Kidney epithelial cell (primary cell): Measurements from ENCODE around the gene DDX23. TPM values are rescaled to one million over a fixed set of nuclear protein-coding genes. Genes with fewer than 3 reads are reported as not detected.

Source experiments
- DNase-seq: peaks from one replicate; pipeline ENCODE4 v3.0.0-alpha.2; 2010; ENCODE audit warnings: low read depth
- H3K27me3 ChIP-seq: 2 replicates; pipeline ENCODE4 v1.6.0; 2011; ENCODE audit warnings: low read length; ENCODE audit not compliant: control insufficient read depth, insufficient read depth
- H3K36me3 ChIP-seq: 2 replicates; pipeline ENCODE4 v1.5.1; 2011; ENCODE audit warnings: low read length; ENCODE audit not compliant: control insufficient read depth, insufficient read depth
- H3K4me3 ChIP-seq: 2 replicates; pipeline ENCODE4 v1.5.1; 2011; ENCODE audit warnings: low read depth, mild to moderate bottlenecking, control low read depth, low read length
- CTCF ChIP-seq: IDR thresholded peaks from 2 replicates; pipeline ENCODE4 v1.5.1; 2011; ENCODE audit warnings: mild to moderate bottlenecking, moderate library complexity, low read length, control low read depth, inconsistent platforms; ENCODE audit not compliant: insufficient read depth, poor library complexity, severe bottlenecking
- total RNA-seq: library from RNA; depleted of rRNA; stranded (reverse); fragments of >200 nt; gene quantifications from 2 replicates; pipeline ENCODE4 v1.2.3, GENCODE V29; 2015

DDX23 gene
- total RNA-seq, 1 donor from 2014 or later, result 65.1 TPM

DNA sequence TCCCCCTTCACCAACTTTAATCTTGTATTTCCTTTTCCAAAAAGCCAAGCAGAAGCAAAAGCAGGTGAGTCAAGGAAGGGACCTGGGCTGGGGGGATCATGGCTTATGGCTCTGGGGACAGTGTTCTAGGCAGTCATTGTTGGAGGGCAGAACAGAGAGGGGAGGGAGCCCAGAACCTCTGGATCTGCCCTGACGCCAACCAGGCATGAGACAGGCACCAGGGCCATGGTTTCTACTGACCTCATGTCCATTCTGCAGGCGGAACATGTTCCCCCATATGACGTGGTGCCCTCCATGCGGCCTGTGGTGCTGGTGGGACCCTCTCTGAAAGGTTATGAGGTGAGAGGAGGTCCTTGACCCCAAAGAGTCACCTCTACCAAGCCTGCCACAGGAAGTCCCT lies 27.1 kb downstream of the DDX23 start:
- no peak for DNase-seq
- H3K4me3 ChIP-seq, result no peak overlapping the region
- H3K36me3 ChIP-seq, result peaks cover 1% of the 10 kb centered on the region
- no peaks in the 10 kb centered on the region for H3K27me3 ChIP-seq
- no peak for TF ChIP-seq CTCF

- peaks cover 1% of the 10 kb centered on the region for H3K36me3 ChIP-seq
- H3K4me3 ChIP-seq, result no peak overlapping the region
- no peak for DNase-seq
- TF ChIP-seq CTCF, result no peak
- no peaks in the 10 kb centered on the region for H3K27me3 ChIP-seq
Observed at GRCh38 chr12:48824112-48824511, 27.9 kb downstream of the DDX23 start.

DNA sequence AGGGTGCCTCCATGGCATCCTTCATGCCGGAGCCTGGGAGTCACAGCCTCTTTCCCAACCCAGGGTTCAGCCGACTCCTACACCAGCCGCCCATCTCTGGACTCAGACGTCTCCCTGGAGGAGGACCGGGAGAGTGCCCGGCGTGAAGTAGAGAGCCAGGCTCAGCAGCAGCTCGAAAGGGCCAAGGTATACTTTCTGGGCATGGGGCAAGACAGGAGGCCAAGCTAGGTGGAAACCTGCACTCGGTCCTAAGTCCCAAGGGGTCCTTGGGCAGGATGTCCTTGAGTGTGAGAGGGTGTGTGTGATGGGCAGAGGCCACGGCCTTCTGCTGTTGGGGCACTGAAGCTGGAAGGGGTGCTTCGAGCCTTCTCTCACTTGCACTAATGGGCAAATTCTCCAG lies 28.7 kb downstream of the DDX23 start:
- Histone ChIP-seq H3K27me3 (no peaks in the 10 kb centered on the region), H3K4me3 (no peak overlapping the region), H3K36me3 (peaks cover 1% of the 10 kb centered on the region)
- no peak for DNase-seq
- TF ChIP-seq CTCF, result no peak

DNA sequence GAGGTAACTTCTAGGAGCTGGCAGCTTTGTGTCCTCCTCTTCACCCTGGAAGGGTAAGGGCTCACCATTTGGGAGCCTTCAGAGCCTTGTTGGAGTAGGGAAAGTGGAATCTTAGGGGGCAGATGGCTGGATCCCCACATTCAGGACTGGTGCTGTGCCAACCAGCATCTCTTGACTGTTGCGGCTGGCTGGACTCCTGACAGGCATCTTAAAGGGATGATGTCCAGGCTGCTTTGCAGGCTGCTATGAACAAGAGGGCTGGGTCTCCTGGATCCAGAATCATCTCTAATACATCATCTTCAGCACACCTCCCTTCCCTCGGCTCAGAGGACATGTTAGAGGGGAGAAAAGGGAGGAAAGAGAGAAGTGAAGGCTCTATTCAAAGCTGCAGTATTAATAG lies 29.3 kb downstream of the DDX23 start:
- H3K27me3 ChIP-seq, result no peaks in the 10 kb centered on the region
- TF ChIP-seq CTCF, result no peak
- DNase-seq, result no peak
- H3K36me3 ChIP-seq, result peaks cover 1% of the 10 kb centered on the region
- H3K4me3 ChIP-seq, result no peak overlapping the region

- Histone ChIP-seq H3K4me3 (no peak overlapping the region), H3K36me3 (peaks cover 1% of the 10 kb centered on the region), H3K27me3 (no peaks in the 10 kb centered on the region)
- TF ChIP-seq CTCF, result no peak
- DNase-seq, result no peak
Observed at GRCh38 chr12:48822139-48822538, 29.8 kb downstream of the DDX23 start.

GRCh38 chr12:48819986-48820725 lies 31.8 kb downstream of the DDX23 start:
- H3K36me3 ChIP-seq, result peaks cover 1% of the 10 kb centered on the region
- H3K4me3 ChIP-seq, result no peak overlapping the region
- no peaks in the 10 kb centered on the region for H3K27me3 ChIP-seq
- no peak for DNase-seq
- TF ChIP-seq CTCF, result no peak
